Stomach (tissue), 4 donors: ENCODE results near the gene NBR1.

ENCODE experiments used
- CTCF ChIP-seq, 7 experiments: fragments of 450-650 bp in 4 of 7; fragments of 200-600 bp in 3 of 7; sonication (generic) in 3 of 7; IDR thresholded peaks; one replicate each; pipeline ENCODE4 v1.5.1; 2016 to 2019; ENCODE audit warnings: antibody characterized with exemption in 7 of 7, control low read depth in 2 of 7, mild to moderate bottlenecking in 1 of 7
- EP300 ChIP-seq: sonication (generic); formaldehyde crosslinking; IDR thresholded peaks from one replicate; pipeline ENCODE4 v1.6.1; 2017; ENCODE audit warnings: antibody characterized with exemption
- POLR2A ChIP-seq, 4 donors: fragments of 450-650 bp; IDR thresholded peaks; one replicate each; pipeline ENCODE4 v1.6.1; 2016; ENCODE audit warnings: antibody characterized with exemption in 4 of 4, control low read depth in 2 of 4, mild to moderate bottlenecking in 1 of 4, moderate library complexity in 1 of 4
- POLR2AphosphoS5 ChIP-seq, 3 donors: sonication (generic); formaldehyde crosslinking; IDR thresholded peaks; one replicate each; pipeline ENCODE4 v1.6.1; 2016; ENCODE audit warnings: antibody characterized with exemption in 3 of 3

- peak in 1 of 7 experiments; percentile 28 for TF ChIP-seq CTCF (IDR thresholded peaks at IDR 0.05)
- peak; percentile 54 to 82 (median 73) for TF ChIP-seq POLR2AphosphoS5 (IDR thresholded peaks at IDR 0.05)
- no peak for TF ChIP-seq EP300
- no peak for TF ChIP-seq POLR2A (IDR thresholded peaks at IDR 0.05)
These were observed 40.7 kb downstream of the NBR1 start, which contains the start of gene TMEM106A for GRCh38 chr17:43211480-43212402.
